ENCODE data around the gene EPC2. TPM values are rescaled to one million over a fixed set of nuclear protein-coding genes. Genes with fewer than 3 reads are reported as not detected.

The EPC2 gene
- total RNA-seq, 1 experiment from 2014 or later, result 30.2 TPM

DNA sequence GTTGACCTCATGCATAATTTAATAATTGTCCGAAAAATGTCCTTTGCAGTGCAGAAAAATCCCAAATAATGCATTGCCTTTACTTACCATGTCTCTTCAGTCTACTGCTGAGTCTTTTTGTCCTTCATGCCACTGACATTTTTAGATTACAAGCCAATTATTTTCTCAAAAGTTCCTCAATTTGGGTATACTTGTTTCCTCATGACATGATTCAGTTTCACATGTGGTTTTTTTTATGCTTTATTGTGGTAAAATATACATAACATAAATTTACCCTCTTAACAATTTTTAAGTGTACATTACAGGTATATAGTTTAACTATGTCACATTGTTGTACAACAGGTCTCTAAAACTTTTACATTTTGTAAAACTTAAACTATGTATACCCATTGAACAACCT, 81.0 kb downstream of the EPC2 start:
- no peak for DNase-seq (ENCODE audit: low read depth, low spot score)
- H3K36me3 ChIP-seq (ENCODE audit: control insufficient read depth, insufficient read depth, low read length), result no peaks in the 10 kb centered on the region
- TF ChIP-seq CTCF (IDR thresholded peaks at IDR 0.05), result no peak
- no peak for TF ChIP-seq SIN3A (IDR thresholded peaks at IDR 0.05; ENCODE audit: borderline replicate concordance, insufficient read depth, low read depth, low read length)
- no peak for TF ChIP-seq POLR2AphosphoS5 (IDR thresholded peaks at IDR 0.05; ENCODE audit: low read depth, low read length)
- no peak for TF ChIP-seq REST (IDR thresholded peaks at IDR 0.05; ENCODE audit: insufficient read depth in 1 of 2, low read depth in 2 of 2, low read length in 1 of 2)
- TF ChIP-seq TCF7L2 (IDR thresholded peaks at IDR 0.05; ENCODE audit: low read depth, low read length), result no peak
- H3K9me3 ChIP-seq (ENCODE audit: control insufficient read depth, insufficient read depth, low read depth, low read length), result no peaks in the 10 kb centered on the region
- CTCF ChIA-PET, result no interaction called here
- H3K27me3 ChIP-seq (ENCODE audit: control insufficient read depth, insufficient read depth, low read length), result no peaks in the 10 kb centered on the region
- peaks cover 13% of the 10 kb centered on the region; the same call in 1 of the 2 replicates for H3K4me1 ChIP-seq (ENCODE audit: control insufficient read depth, insufficient read depth, low read length)
- in situ Hi-C loops (cut with HindIII; ENCODE audit: low pct_unique_long_range_greater_than_20kb, low sequenced_read_pairs), result no loop called here
- no peak overlapping the region for H3K27ac ChIP-seq (ENCODE audit: low read length)
- intact Hi-C loops (cut with micrococcal nuclease; ENCODE audit: unreplicated experiment), result no loop called here
- H3K4me3 ChIP-seq (ENCODE audit: low read depth in 2 of 2, low read length in 2 of 2), result no peak overlapping the region
- POLR2A ChIA-PET, result no interaction called here
- BruUV-seq (replicated peaks), result TSS peak; percentile 3
- no peak for ATAC-seq

DNA sequence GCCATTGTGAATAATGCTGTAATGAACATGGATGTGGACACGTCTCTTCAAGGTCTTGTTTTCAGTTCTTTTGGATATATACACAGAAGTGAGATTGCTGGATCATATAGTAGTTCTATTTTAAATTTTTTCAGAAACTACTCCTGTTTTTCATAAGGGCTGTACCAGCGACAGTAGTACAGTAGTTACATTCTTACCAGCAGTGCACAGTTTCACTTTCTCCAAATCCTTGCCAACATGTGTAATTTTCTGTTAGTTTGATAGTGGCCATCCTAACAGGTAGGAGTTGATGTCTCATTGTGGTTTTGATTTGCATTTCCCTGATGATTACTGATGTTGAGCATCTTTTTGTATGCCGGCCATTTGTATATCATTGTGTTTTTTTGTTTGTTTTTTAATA, 81.7 kb downstream of the EPC2 start:
- ChIA-PET POLR2A (no interaction called here), CTCF (no interaction called here)
- H3K4me3 ChIP-seq (ENCODE audit: low read depth in 2 of 2, low read length in 2 of 2), result no peak overlapping the region
- H3K9me3 ChIP-seq (ENCODE audit: control insufficient read depth, insufficient read depth, low read depth, low read length), result no peaks in the 10 kb centered on the region
- no peak for TF ChIP-seq POLR2AphosphoS5 (IDR thresholded peaks at IDR 0.05; ENCODE audit: low read depth, low read length)
- TF ChIP-seq SIN3A (IDR thresholded peaks at IDR 0.05; ENCODE audit: borderline replicate concordance, insufficient read depth, low read depth, low read length), result no peak
- no peak for TF ChIP-seq TCF7L2 (IDR thresholded peaks at IDR 0.05; ENCODE audit: low read depth, low read length)
- no peak for TF ChIP-seq CTCF (IDR thresholded peaks at IDR 0.05)
- no peak for TF ChIP-seq REST (IDR thresholded peaks at IDR 0.05; ENCODE audit: insufficient read depth in 1 of 2, low read depth in 2 of 2, low read length in 1 of 2)
- intact Hi-C loops (cut with micrococcal nuclease; ENCODE audit: unreplicated experiment) (no loop called here), in situ Hi-C loops (cut with HindIII; ENCODE audit: low pct_unique_long_range_greater_than_20kb, low sequenced_read_pairs) (no loop called here)
- H3K27me3 ChIP-seq (ENCODE audit: control insufficient read depth, insufficient read depth, low read length), result no peaks in the 10 kb centered on the region
- H3K36me3 ChIP-seq (ENCODE audit: control insufficient read depth, insufficient read depth, low read length), result no peaks in the 10 kb centered on the region
- peaks cover 10% of the 10 kb centered on the region; the same call in 1 of the 2 replicates for H3K4me1 ChIP-seq (ENCODE audit: control insufficient read depth, insufficient read depth, low read length)
- H3K27ac ChIP-seq (ENCODE audit: low read length), result no peak overlapping the region
- no TSS peak for BruUV-seq (replicated peaks)
- no peak for DNase-seq (ENCODE audit: low read depth, low spot score)
- no peak for ATAC-seq
